Activated naive CD8-positive, alpha-beta T cell (primary cell): ENCODE data around the gene USHBP1.
A peak's percentile ranks its signal among the peaks of the same experiment; 100 is the strongest.

ENCODE experiments used
- H3K27ac Mint-ChIP-seq: one replicate; pipeline ENCODE4 v1.8.0; 2021; ENCODE audit warnings: mixed read lengths
- H3K27me3 Mint-ChIP-seq: one replicate; pipeline ENCODE4 v1.8.0; 2021; ENCODE audit warnings: mixed read lengths
- H3K36me3 Mint-ChIP-seq: one replicate; pipeline ENCODE4 v1.8.0; 2021; ENCODE audit warnings: mixed read lengths
- H3K4me1 Mint-ChIP-seq: one replicate; pipeline ENCODE4 v1.8.0; 2021; ENCODE audit warnings: low read depth, mixed read lengths
- H3K4me3 Mint-ChIP-seq: one replicate; pipeline ENCODE4 v1.8.0; 2021; ENCODE audit warnings: mild to moderate bottlenecking, mixed read lengths
- H3K9me3 Mint-ChIP-seq: one replicate; pipeline ENCODE4 v1.8.0; 2021; ENCODE audit warnings: low read depth, mixed read lengths

Gene USHBP1, protein sequence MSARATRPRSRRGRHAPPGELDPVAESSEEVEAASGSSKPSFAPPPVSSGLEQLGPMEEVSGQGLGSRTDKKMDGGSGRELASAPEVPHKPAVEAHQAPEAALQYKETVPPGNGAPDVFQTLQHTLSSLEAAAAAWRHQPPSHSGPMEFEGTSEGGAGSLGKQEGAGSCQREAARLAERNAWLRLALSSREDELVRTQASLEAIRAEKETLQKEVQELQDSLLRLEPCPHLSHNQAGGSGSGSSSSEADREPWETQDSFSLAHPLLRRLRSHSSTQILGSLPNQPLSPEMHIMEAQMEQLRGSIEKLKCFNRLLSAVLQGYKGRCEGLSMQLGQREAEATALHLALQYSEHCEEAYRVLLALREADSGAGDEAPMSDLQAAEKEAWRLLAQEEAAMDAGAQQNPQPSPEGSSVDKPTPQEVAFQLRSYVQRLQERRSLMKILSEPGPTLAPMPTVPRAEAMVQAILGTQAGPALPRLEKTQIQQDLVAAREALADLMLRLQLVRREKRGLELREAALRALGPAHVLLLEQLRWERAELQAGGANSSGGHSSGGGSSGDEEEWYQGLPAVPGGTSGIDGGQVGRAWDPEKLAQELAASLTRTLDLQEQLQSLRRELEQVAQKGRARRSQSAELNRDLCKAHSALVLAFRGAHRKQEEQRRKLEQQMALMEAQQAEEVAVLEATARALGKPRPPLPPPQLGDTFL

DNA sequence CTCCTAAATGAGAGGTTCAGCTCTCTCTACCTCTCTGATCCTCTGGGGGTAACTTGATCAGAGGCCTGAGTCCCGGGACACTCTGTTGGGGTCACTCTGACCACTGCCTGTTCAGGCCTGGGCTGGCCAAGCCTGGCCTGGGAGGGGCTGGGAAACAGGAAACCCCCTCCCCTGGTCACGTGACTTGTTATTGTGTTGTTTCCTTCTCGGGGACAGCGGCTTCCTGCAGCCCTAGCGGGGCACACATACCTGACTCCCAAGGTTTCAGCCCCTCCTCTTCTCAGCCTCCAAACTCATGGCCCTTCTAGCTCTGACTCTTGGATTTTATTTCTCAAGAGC, at the start of gene USHBP1:
USHBP1 (minus strand) TSS at position 105 of the 339 bp plus-strand sequence. CDS start 446 bp downstream, outside the sequence.
- Mint-ChIP-seq H3K27ac (peak within 1 kb of the TSS; percentile 50), H3K4me1 (peaks cover 22% of the 10 kb centered on the region), H3K27me3 (no peaks in the 10 kb centered on the region), H3K4me3 (no peak within 1 kb of the TSS), H3K36me3 (no peaks in the 10 kb centered on the region), H3K9me3 (no peaks in the 10 kb centered on the region)

DNA sequence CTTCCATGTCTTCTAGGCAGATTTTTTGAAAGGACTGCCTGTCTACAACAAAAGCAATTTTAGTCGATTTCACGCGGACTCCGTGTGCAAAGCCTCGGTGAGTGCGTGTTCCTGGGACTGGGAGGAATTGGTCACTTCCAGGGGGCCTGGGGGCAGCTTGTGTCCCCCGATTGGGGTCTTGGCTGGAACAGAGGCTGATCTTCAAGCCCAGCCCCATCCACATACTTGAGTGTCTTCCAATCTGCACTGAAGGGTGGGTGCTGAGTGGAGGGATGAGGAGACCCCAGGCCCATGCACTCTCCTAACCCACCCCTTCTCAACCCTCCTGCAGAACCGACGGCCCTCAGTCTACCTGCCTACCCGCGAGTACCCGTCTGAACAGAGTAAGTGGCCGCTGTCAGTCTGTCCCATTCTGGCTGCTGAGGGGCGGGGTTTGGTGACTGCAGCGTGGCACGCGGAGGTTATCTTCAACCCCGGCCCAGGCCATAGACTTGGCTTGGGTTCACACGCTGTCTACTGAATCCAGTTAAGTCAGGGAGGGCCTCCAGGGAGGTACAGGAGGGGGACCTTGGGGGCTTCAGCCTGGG, 49.6 kb upstream of the USHBP1 start:
- Mint-ChIP-seq H3K27me3 (no peaks in the 10 kb centered on the region), H3K27ac (no peak overlapping the region), H3K9me3 (no peaks in the 10 kb centered on the region), H3K4me3 (no peak overlapping the region), H3K36me3 (no peaks in the 10 kb centered on the region), H3K4me1 (peaks cover 17% of the 10 kb centered on the region)

DNA sequence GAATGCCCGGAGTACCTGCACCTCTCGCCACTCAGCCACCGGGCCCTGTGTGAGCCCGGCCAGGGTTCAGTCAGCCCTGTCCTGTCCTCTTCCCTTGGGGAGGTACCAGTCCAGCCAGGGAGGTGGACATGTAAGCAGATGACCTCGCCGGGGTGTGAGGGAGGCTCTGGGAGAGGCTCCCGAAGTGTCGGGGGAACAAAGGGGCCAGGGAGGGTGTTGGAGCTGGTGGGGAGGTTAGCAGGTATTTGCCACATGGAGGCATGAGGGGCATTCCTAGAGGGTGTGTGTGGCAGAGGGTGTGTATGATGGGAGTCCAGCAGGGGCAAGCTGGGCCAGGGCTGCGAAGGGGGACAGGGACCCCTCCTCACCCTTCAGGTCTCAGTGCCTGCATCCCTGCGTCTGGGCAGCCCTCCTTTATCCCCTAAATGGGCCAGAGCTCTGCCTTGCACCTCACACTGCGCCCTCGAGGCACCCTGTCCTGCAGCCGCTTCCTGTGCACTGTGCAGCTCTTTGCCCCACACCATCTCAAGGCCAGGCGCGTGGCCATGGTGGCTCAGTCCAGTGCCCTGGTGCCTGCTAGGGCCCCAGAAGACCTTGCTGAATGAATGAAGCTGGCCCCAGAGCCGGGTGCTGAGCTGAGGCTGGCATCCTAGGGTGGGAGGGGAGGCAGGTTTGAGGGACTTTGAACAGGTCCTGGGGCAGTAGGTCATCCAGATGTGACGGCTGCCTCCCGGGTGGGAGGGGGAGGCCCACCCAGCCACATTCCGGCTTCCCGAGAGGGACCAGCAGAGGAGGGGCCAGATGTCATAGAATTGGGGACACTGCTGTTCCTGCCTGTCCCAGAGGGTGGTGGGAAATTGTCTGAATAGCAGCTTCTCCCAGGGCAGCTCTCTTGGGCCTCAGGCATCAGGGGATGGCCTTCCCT, 47.9 kb upstream of the USHBP1 start:
- H3K27ac Mint-ChIP-seq, result no peak overlapping the region
- H3K27me3 Mint-ChIP-seq, result no peaks in the 10 kb centered on the region
- peaks cover 26% of the 10 kb centered on the region for H3K4me1 Mint-ChIP-seq
- no peaks in the 10 kb centered on the region for H3K36me3 Mint-ChIP-seq
- H3K4me3 Mint-ChIP-seq, result no peak overlapping the region
- H3K9me3 Mint-ChIP-seq, result no peaks in the 10 kb centered on the region

DNA sequence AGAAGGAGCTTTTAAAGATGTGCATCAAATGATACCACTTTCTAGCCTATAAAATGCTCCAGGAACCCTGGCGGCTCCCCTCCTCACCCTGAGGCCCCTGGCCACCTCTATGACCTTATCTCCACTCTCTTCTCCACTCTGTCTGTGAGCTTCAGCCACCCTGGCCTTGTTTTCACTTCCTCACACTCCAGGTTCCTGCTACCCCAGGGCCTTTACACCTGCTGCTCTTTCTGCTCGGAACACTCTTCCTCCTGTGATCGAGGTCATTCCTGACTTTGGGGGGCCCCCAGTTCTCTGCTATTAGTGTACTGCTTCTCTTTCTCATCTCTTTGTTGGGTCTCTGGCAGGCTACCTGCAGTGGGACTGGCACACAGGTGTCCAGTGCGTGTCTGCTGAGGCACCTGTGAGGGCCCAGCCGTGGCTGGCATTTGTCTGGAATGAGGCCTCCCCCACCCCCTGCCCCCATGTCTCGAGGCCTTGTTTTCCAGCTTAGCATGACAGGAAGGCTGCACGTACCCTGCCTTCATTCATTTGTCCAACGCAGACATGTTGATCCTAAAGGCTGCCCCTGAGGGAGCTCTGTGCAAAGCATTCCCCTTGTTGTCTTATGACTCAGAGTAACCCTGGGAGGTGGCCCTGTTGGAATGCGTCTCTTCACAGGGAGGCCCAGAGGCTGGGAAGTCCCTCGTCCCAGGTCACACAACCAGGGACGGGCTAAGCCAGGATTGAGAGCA, 47.1 kb upstream of the USHBP1 start:
- Mint-ChIP-seq H3K27me3 (no peaks in the 10 kb centered on the region), H3K27ac (no peak overlapping the region), H3K4me1 (peaks cover 27% of the 10 kb centered on the region), H3K4me3 (peak overlapping the region; percentile 56), H3K9me3 (no peaks in the 10 kb centered on the region), H3K36me3 (no peaks in the 10 kb centered on the region)

DNA sequence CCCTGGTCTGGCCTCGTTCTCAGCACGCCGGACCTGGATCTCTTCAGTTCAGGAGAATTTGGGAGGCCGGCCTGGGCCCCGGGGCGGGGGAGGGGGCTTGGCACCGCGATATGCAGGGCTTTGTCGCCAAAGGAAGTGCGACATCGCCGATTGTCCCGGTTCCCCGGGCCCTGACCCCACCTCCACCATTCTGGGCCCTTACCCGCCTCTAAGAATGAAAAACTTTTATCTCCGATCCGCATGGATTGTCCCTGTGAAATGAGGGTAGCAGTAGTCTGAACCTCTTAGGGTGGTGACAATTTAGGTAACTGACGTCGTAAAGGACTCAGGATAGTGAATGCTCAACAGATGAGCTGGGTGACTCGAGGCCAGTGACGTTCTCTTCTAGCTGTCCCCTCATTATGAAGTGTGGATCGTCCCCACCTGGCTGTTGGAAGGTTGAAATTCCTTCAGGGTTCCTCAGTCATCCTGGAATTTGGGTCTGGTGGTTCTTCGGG, 45.5 kb upstream of the USHBP1 start:
- Mint-ChIP-seq H3K27ac (peak overlapping the region; percentile 85), H3K27me3 (no peaks in the 10 kb centered on the region), H3K9me3 (no peaks in the 10 kb centered on the region), H3K4me1 (peaks cover 33% of the 10 kb centered on the region), H3K4me3 (peak overlapping the region; percentile 91), H3K36me3 (no peaks in the 10 kb centered on the region)

DNA sequence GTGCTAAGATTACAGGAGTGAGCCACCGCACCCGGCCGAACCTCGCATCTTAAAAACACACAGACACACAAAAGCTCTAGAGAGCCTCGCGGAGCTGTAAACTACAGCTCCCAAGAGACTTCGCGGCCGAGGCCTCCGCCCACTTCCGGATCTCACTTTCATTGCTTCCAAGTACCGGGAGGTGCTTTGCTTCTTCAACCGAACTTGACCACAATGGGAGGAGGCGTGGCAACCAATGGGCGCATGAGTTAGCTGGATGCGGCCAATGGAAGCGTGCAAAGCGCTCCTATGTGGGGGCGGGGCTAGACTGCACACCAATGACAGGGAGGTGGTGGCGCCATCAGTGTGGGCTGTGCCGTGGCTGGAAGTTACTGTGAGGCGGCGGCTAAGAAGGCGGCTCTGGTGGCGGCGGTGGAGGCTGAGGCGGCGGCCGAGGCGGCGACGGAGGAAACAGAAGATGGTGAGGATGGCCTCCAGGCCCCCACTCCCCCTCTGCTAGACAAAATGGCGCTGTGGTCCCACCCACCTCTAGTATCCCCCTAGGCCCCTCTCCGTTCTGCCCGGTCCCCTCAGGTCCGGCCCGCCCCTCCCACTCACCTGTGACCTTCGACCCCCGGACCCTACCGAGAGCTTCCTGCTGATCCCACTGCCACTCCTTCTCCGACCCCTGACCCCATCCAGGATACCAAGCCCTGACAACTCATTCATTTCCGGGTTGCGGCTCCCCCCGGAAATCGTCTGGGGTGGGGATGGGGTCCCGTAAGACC, 44.8 kb upstream of the USHBP1 start, which contains the start of gene DDA1:
DDA1 (plus strand) TSS at position 366 of the 767 bp plus-strand sequence; CDS start at position 458, 92 bp downstream.
- Mint-ChIP-seq H3K4me3 (peak within 1 kb of the TSS; percentile 91), H3K36me3 (no peaks in the 10 kb centered on the region), H3K27ac (peak within 1 kb of the TSS; percentile 85), H3K4me1 (peaks cover 37% of the 10 kb centered on the region), H3K9me3 (no peaks in the 10 kb centered on the region), H3K27me3 (no peaks in the 10 kb centered on the region)

DNA sequence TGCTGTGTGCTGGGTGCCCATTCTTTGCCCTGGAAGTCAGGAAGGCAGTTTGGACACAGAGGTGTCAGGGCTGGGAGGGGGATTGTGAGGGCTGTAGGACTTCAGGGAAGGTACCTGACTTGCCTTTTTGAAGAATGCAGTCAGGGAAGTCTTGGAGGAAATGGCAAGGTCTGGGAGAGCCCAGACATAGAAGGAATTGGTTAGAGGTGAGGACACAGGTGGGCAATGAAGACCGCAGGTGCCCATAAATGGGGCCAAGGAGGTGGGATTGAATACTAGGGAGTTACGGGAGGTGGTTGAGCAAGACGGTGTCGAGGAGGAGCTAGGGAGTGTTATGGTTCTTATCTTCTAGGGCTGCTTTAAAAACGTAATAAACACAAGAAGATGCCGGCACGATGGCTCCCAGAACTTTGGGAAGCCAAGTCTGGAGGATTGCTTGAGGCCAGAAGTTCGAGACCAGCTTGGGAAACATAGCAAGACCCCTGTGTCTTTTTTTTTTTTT, 43.4 kb upstream of the USHBP1 start:
- Mint-ChIP-seq H3K27ac (peak overlapping the region; percentile 47), H3K4me3 (peak overlapping the region; percentile 93), H3K4me1 (peaks cover 43% of the 10 kb centered on the region)

DNA sequence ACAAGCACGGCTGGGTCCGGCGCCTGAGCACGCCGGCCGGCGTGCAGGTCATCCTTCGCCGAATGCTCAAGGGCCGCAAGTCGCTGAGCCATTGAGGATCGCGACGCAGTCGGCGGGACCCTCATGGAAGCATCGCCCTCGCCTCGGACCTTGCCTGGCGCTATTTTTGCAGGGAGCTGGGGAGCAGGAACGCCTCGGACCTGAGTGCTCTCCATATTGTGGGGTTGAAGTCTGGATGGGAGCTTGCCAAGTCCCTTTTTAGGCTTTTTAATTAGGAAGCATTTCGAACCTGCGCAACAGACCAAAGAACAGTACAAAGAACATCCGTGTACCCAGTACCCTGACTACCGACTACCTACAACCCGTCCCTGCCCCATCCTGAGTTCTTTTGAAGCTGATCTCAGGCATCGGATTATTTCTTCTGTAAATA, 41.8 kb upstream of the USHBP1 start:
- Mint-ChIP-seq H3K4me1 (peaks cover 45% of the 10 kb centered on the region), H3K4me3 (peak overlapping the region; percentile 93), H3K27ac (peak overlapping the region; percentile 92), H3K36me3 (no peaks in the 10 kb centered on the region), H3K27me3 (no peaks in the 10 kb centered on the region), H3K9me3 (no peaks in the 10 kb centered on the region)

More for the DNA sequence above, 43.4 kb upstream of the USHBP1 start:
- Mint-ChIP-seq H3K36me3 (no peaks in the 10 kb centered on the region), H3K9me3 (no peaks in the 10 kb centered on the region), H3K27me3 (no peaks in the 10 kb centered on the region)

DNA sequence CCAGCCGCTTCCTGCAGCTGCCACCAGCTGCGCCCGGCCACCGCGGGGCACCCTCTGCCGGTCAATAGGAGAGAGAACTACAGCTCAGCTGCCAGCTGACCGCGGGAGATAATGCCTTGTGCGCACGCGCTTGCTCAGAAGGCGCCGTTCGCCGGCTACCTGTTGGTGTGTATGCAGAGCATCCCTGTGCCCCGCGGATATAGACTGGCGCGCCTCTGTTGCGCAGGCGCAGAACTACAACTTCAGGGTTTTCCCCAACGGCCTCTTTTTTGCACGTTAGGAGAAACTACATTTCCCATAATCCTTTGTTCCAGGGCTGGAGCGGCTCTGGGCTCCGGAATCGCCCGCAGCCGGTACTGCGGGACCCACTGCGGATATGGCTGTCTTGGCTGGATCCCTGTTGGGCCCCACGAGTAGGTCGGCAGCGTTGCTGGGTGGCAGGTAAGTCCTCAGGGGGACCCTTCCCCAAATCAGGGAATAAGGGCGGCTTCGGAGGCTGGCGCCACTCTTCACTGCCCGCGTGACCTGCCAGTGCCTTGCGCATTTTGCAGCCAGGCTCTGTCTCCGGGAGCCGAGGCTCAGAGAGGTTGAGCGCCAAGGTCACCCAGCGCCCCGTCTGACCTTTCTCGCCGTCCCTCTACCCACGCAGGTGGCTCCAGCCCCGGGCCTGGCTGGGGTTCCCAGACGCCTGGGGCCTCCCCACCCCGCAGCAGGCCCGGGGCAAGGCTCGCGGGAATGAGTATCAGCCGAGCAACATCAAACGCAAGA, 41.2 kb upstream of the USHBP1 start, which contains the start of gene MRPL34:
MRPL34 (plus strand) TSS at position 356 of the 768 bp plus-strand sequence; CDS start at position 377, 21 bp downstream.
- Mint-ChIP-seq H3K27me3 (no peaks in the 10 kb centered on the region), H3K27ac (peak within 1 kb of the TSS; percentile 92), H3K36me3 (no peaks in the 10 kb centered on the region), H3K4me1 (peaks cover 43% of the 10 kb centered on the region), H3K4me3 (peak within 1 kb of the TSS; percentile 93), H3K9me3 (no peaks in the 10 kb centered on the region)

DNA sequence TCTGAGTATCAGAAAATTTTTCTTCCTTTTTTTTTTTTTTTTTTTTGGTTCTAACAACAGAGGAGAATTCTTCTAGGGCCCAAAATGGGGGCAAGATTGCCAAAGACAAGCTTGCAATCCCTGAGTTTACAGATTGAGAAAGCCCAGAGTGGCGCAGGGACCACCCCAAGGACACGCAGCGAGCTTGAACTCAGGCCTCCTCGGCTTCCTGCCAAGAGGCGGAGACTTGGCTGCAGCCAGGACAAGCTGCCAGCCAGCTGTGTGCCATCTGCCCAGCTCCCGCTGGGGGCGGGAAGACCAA, 40.6 kb upstream of the USHBP1 start:
- Mint-ChIP-seq H3K27ac (peak overlapping the region; percentile 92), H3K9me3 (no peaks in the 10 kb centered on the region), H3K4me3 (peak overlapping the region; percentile 93), H3K4me1 (peaks cover 37% of the 10 kb centered on the region), H3K36me3 (no peaks in the 10 kb centered on the region), H3K27me3 (no peaks in the 10 kb centered on the region)

DNA sequence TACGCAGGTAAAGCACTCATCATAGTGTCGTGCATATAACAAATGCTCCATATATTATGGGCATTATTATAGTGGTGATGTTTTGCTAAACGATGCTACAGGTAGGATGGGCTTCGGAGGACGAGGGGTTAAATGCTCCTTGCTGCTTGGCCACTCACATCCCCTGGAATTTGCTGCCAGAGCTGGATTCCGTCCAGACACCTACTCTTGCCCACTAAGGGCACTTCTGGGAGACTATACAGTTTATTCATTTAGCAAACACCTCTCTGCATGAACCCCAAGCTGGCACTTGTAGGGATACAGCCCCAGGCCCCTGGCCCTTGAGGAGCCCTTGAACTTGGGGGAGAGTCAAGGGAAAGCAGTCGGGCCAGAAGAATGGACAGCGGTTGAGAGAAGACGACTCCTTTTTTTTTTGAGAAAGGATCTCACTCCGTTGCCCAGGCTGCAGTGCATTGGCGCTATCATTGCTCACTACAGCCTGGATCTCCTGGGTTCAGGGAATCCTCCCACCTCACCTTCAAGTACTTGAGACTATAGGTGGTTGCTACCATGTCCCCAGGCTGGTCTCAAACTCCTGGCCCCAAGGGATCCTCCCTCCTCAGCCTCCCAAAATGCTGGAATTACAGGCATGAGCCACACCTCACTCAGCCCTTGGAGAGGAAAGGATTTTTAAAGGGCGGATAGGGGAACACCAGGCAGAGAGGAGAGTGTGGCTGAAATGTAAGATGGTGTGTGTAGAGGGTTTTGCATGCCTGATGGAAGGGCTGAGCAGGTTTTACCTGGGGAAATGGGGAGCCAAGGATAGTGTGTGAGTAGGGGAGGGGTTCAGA, 40.1 kb upstream of the USHBP1 start:
- no peaks in the 10 kb centered on the region for H3K9me3 Mint-ChIP-seq
- no peaks in the 10 kb centered on the region for H3K36me3 Mint-ChIP-seq
- H3K27ac Mint-ChIP-seq, result peak overlapping the region; percentile 72
- H3K27me3 Mint-ChIP-seq, result no peaks in the 10 kb centered on the region
- H3K4me1 Mint-ChIP-seq, result peaks cover 36% of the 10 kb centered on the region
- peak overlapping the region; percentile 93 for H3K4me3 Mint-ChIP-seq

DNA sequence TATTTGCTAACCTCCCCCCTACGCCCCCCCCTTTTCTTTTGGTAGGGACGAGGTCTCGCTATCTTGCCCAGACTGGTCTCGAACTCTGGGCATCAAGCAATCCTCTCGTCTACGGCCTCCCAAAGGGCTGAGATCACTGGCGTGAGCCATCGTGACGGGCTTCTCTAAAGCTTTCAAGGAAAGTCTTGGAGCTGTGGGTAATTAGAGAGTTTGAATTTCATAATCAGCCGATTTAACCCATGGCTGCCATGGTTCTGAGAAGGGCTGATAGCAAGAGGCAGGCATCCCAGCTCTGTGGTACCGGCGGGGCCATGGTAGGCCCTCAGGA, 39.4 kb upstream of the USHBP1 start:
- H3K36me3 Mint-ChIP-seq, result no peaks in the 10 kb centered on the region
- H3K9me3 Mint-ChIP-seq, result no peaks in the 10 kb centered on the region
- H3K27me3 Mint-ChIP-seq, result no peaks in the 10 kb centered on the region
- H3K4me1 Mint-ChIP-seq, result peaks cover 31% of the 10 kb centered on the region
- H3K4me3 Mint-ChIP-seq, result peak overlapping the region; percentile 68
- no peak overlapping the region for H3K27ac Mint-ChIP-seq
